ENCODE results near the gene SERINC3. TPM values are rescaled to one million over a fixed set of nuclear protein-coding genes. Genes with fewer than 3 reads are reported as not detected.

Gene SERINC3
- total and polyA plus RNA-seq, 2 donors (not counting 3 experiments of a cell fraction or from before 2014, with no cell fraction given) = 83.7 to 177 TPM

Small RNAs within 50 kb of the gene (small RNA-seq; reads per million reads assigned to genes)
- gene RPL37AP1 (ENCODE audit: insufficient read depth, insufficient read length, low read depth, low replicate concordance) = not detected

Other genes starting within 250 kb of the SERINC3 start
- gene FITM2, start 210.9 kb downstream of the SERINC3 start, total RNA-seq = 6.8 and 7.7 TPM in 2 replicates
- 4.1 and 4.4 TPM in 2 replicates for gene FITM2, start 210.9 kb downstream of the SERINC3 start, polyA plus RNA-seq
- not detected in 2 replicates for gene R3HDML, start 185.0 kb downstream of the SERINC3 start, total RNA-seq
- gene R3HDML, start 185.0 kb downstream of the SERINC3 start, polyA plus RNA-seq = not detected in 2 replicates
- gene HNF4A, start 166.4 kb downstream of the SERINC3 start, total RNA-seq = not detected in 2 replicates
- gene HNF4A, start 166.4 kb downstream of the SERINC3 start, polyA plus RNA-seq = not detected in 2 replicates
- gene TTPAL, start 46.2 kb downstream of the SERINC3 start, total RNA-seq = 8.0 and 8.7 TPM in 2 replicates
- gene TTPAL, start 46.2 kb downstream of the SERINC3 start, polyA plus RNA-seq = 3.0 and 4.0 TPM in 2 replicates
- 127 and 135 TPM in 2 replicates for gene PKIG, start 60.5 kb upstream of the SERINC3 start, total RNA-seq
- 167 and 174 TPM in 2 replicates for gene PKIG, start 60.5 kb upstream of the SERINC3 start, polyA plus RNA-seq
- gene ADA, start 129.6 kb upstream of the SERINC3 start, total RNA-seq = 26.3 and 33.2 TPM in 2 replicates
- 29.8 and 33.1 TPM in 2 replicates for gene ADA, start 129.6 kb upstream of the SERINC3 start, polyA plus RNA-seq
- gene CCN5, start 193.3 kb upstream of the SERINC3 start, total RNA-seq = not detected in 2 replicates
- gene CCN5, start 193.3 kb upstream of the SERINC3 start, polyA plus RNA-seq = 0.03 and 0.14 TPM in 2 replicates
- gene KCNK15, start 223.8 kb upstream of the SERINC3 start, total RNA-seq = not detected in 2 replicates
- gene KCNK15, start 223.8 kb upstream of the SERINC3 start, polyA plus RNA-seq = 0.05 and 0.06 TPM in 2 replicates

Data from endothelial cell of umbilical vein (primary cell).